GM12874 (cell line): Measurements from ENCODE around the gene RSF1.

Experiments
- CTCF ChIP-seq: IDR thresholded peaks from 2 replicates; pipeline ENCODE4 v1.5.1; 2011; ENCODE audit warnings: low read depth, mild to moderate bottlenecking, control low read depth, low read length, moderate library complexity; ENCODE audit not compliant: insufficient read depth

The RSF1 gene

GRCh38 chr11:77698896-77699295 is 121.6 kb downstream of the RSF1 start:
- TF ChIP-seq CTCF, result no peak

GRCh38 chr11:77697865-77698264 is 122.7 kb downstream of the RSF1 start:
- TF ChIP-seq CTCF, result no peak

- no peak for TF ChIP-seq CTCF
Measured at GRCh38 chr11:77695417-77695816, 125.1 kb downstream of the RSF1 start.

DNA sequence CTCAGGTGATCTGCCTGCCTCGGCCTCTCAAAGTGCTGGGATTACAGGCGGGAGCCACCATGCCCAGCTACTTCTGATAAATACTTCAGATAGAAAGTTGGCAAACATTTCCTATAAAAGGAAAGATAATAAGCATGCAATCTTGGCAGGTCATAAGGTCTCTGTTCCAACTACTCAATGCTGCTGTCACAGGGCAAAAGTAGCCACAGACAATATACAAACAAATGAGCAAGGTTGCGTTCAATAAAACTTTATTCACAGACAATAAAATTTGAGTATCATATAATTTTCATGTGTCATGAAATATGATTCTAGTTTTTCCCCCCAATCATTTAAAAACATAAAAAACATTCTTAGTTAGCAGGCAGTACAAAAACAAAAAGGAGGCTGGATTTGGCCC is 129.9 kb downstream of the RSF1 start:
- no peak for TF ChIP-seq CTCF

DNA sequence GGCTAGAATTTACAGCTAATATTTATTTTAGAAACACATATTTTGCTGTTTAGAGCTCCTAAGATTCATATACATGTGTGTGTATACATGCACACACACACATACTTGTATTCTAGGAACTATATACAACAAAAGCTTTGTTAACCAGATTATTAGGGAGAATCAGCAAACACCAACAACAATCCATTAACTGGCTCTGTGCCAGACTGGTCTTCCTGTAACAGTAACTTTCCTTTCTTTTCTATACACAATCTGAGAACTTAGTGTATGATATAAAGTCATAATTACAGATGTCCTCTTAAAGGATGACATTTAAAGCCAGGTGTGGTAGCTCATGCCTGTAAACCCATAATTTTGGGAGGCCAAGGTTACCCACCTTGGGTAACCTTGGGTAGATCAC is 133.4 kb downstream of the RSF1 start:
- TF ChIP-seq CTCF, result no peak

- TF ChIP-seq CTCF, result no peak
Measured at GRCh38 chr11:77677138-77677537, 143.4 kb downstream of the RSF1 start.

GRCh38 chr11:77672264-77672663 is 148.3 kb downstream of the RSF1 start:
- no peak for TF ChIP-seq CTCF
